Keratinocyte (primary cell): ENCODE results near the gene PPP1R1C. TPM values are rescaled to one million over a fixed set of nuclear protein-coding genes. Genes with fewer than 3 reads are reported as not detected.

Source experiments
- DNase-seq: peaks from one replicate; pipeline ENCODE4 v3.0.0-alpha.2; 2011; ENCODE audit warnings: low read depth, missing footprints, low spot score
- FAIRE-seq: peaks from 2 replicates; lab custom pipeline; 2011; peaks lifted over from hg19 to GRCh38; lab: Jason Lieb, UNC
- H2AFZ ChIP-seq: 2 replicates; pipeline ENCODE4 v1.6.0; 2012; ENCODE audit warnings: low read length, control low read depth, inconsistent platforms; ENCODE audit not compliant: control insufficient read depth
- H3K27ac ChIP-seq: 2 replicates; pipeline ENCODE4 v1.5.1; 2011; ENCODE audit warnings: low read length; ENCODE audit not compliant: control insufficient read depth, insufficient read depth
- H3K27me3 ChIP-seq: 3 replicates; pipeline ENCODE4 v1.6.0; 2011; ENCODE audit warnings: low read length; ENCODE audit not compliant: control insufficient read depth, insufficient read depth; ENCODE audit errors: extremely low read depth
- H3K36me3 ChIP-seq, 2 experiments: 2 replicates in 1 of 2; 3 replicates in 1 of 2; pipeline ENCODE4 v1.5.1; 2011; ENCODE audit warnings: low read length in 2 of 2, mild to moderate bottlenecking in 1 of 2; ENCODE audit not compliant: control insufficient read depth in 2 of 2, insufficient read depth in 2 of 2; ENCODE audit errors: extremely low read depth in 1 of 2
- H3K4me1 ChIP-seq: 3 replicates; pipeline ENCODE4 v1.5.1; 2011; ENCODE audit warnings: low read length; ENCODE audit not compliant: control insufficient read depth, insufficient read depth; ENCODE audit errors: extremely low read depth
- H3K4me2 ChIP-seq: 3 replicates; pipeline ENCODE4 v1.6.0; 2011; ENCODE audit warnings: low read depth, low read length; ENCODE audit not compliant: control insufficient read depth, insufficient read depth; ENCODE audit errors: extremely low read depth
- H3K4me3 ChIP-seq, 3 experiments: fragments of 200-600 bp in 1 of 3; sonication (generic) in 1 of 3; 2 replicates in 2 of 3; 3 replicates in 1 of 3; pipeline ENCODE4 v1.5.1; 2011 to 2016; ENCODE audit warnings: low read length in 3 of 3, mild to moderate bottlenecking in 3 of 3, control low read depth in 2 of 3, inconsistent platforms in 1 of 3, low read depth in 1 of 3, mixed read lengths in 1 of 3, mixed run types in 1 of 3, moderate library complexity in 1 of 3; ENCODE audit not compliant: control insufficient read depth in 2 of 3, insufficient read depth in 2 of 3; ENCODE audit errors: extremely low read depth in 1 of 3
- H3K79me2 ChIP-seq: 2 replicates; pipeline ENCODE4 v1.6.0; 2012; ENCODE audit warnings: low read length; ENCODE audit not compliant: control insufficient read depth, insufficient read depth
- H3K9ac ChIP-seq: 3 replicates; pipeline ENCODE4 v1.6.0; 2011; ENCODE audit warnings: low read length; ENCODE audit not compliant: control insufficient read depth, insufficient read depth; ENCODE audit errors: extremely low read depth
- H3K9me1 ChIP-seq: 3 replicates; pipeline ENCODE4 v1.6.0; 2011; ENCODE audit warnings: low read length; ENCODE audit not compliant: control insufficient read depth, insufficient read depth; ENCODE audit errors: extremely low read depth
- H3K9me3 ChIP-seq: 2 replicates; pipeline ENCODE4 v1.5.1; 2012; ENCODE audit warnings: low read depth, low read length; ENCODE audit not compliant: control insufficient read depth
- H4K20me1 ChIP-seq: 3 replicates; pipeline ENCODE4 v1.6.0; 2011; ENCODE audit warnings: low read length; ENCODE audit not compliant: control insufficient read depth, insufficient read depth; ENCODE audit errors: extremely low read depth
- CTCF ChIP-seq, 3 experiments: IDR thresholded peaks in 1 of 3; conservative IDR thresholded peaks in 1 of 3; optimal IDR thresholded peaks in 1 of 3; 2 replicates in 2 of 3; 3 replicates in 1 of 3; pipeline versions ENCODE3 to v1.5.1; 2011; ENCODE audit warnings: low read length in 3 of 3, mild to moderate bottlenecking in 3 of 3, moderate library complexity in 2 of 3, control low read depth in 1 of 3, inconsistent platforms in 1 of 3; ENCODE audit not compliant: insufficient read depth in 2 of 3; ENCODE audit errors: extremely low read depth in 1 of 3
- EZH2 ChIP-seq: IDR thresholded peaks from one replicate; pipeline ENCODE4 v1.6.1; 2012; ENCODE audit warnings: inconsistent platforms, mild to moderate bottlenecking, low read length, moderate library complexity
- dilution Hi-C: fragments of 300-500 bp; cut with MboI; formaldehyde crosslinking; loops from one replicate; pipeline ENCODE4 v1.7.0; 2020; ENCODE audit warnings: low sequenced_read_pairs; ENCODE audit not compliant: extremely low pct_ligation_motif_present
- polyA plus RNA-seq, 5 experiments: library from polyadenylated mRNA; depleted of rRNA in 3 of 5; stranded (reverse) in 3 of 5; stranded (forward) in 1 of 5; unstranded in 1 of 5; fragments of >200 nt; gene quantifications; 1 replicate in 1 of 5; 2 replicates in 3 of 5; 3 replicates in 1 of 5; pipeline versions ENCODE4 v1.2.1 to v1.2.3, GENCODE V29; 2011 to 2012; ENCODE audit warnings: missing spikeins in 2 of 5, low read depth in 1 of 5, low replicate concordance in 1 of 5

PPP1R1C gene
- polyA plus RNA-seq, 1 donor (not counting 4 experiments of a cell fraction or from before 2014, with no cell fraction given): 4.3 TPM

GRCh38 chr2:182115258-182115657, 129.6 kb downstream of the PPP1R1C start:
- Histone ChIP-seq H3K9ac (no peak overlapping the region), H3K27me3 (no peaks in the 10 kb centered on the region), H3K4me2 (no peak overlapping the region), H2AFZ (no peak overlapping the region), H3K79me2 (no peaks in the 10 kb centered on the region), H3K4me3 (no peak overlapping the region), H3K9me3 (no peaks in the 10 kb centered on the region), H3K4me1 (no peaks in the 10 kb centered on the region), H3K36me3 (no peaks in the 10 kb centered on the region), H3K9me1 (no peaks in the 10 kb centered on the region), H4K20me1 (no peaks in the 10 kb centered on the region), H3K27ac (no peak overlapping the region)
- dilution Hi-C loops: no loop called here
- no peak for DNase-seq
- FAIRE-seq: no peak
- TF ChIP-seq CTCF (optimal IDR thresholded peaks at IDR 0.05 in 1 of 3, IDR thresholded peaks at IDR 0.05 in 1 of 3, conservative IDR thresholded peaks at IDR 0.05 in 1 of 3; ENCODE audit: extremely low read depth in 1 of 3, insufficient read depth in 2 of 3, low read length in 3 of 3): no peak
- no peak for TF ChIP-seq EZH2

DNA sequence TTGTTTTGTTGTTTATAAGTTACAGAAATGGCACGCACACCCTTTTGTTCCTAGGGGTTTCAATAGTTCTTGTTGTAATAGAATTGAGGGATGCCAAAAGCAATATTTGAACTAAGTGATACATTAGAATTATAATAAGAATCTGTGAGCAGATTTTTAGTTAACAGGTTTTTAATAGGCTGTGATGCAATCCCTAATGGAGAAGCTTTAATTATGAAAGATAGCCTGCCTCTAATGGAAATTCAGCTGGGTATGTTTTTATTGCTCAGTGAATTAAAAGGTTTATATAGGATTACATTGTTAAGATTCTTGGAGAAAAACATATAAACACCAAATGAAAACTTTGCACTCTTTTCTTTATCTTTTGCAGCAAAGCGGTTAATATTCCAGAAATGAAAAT, 131.1 kb downstream of the PPP1R1C start:
- Histone ChIP-seq H3K27me3 (no peaks in the 10 kb centered on the region), H3K9ac (no peak overlapping the region), H3K9me3 (no peaks in the 10 kb centered on the region), H4K20me1 (no peaks in the 10 kb centered on the region), H2AFZ (no peak overlapping the region), H3K79me2 (no peaks in the 10 kb centered on the region), H3K36me3 (no peaks in the 10 kb centered on the region), H3K4me1 (no peaks in the 10 kb centered on the region), H3K4me3 (no peak overlapping the region), H3K4me2 (no peak overlapping the region), H3K9me1 (no peaks in the 10 kb centered on the region), H3K27ac (no peak overlapping the region)
- TF ChIP-seq EZH2: no peak
- TF ChIP-seq CTCF (optimal IDR thresholded peaks at IDR 0.05 in 1 of 3, IDR thresholded peaks at IDR 0.05 in 1 of 3, conservative IDR thresholded peaks at IDR 0.05 in 1 of 3; ENCODE audit: extremely low read depth in 1 of 3, insufficient read depth in 2 of 3, low read length in 3 of 3): no peak
- dilution Hi-C loops: no loop called here
- FAIRE-seq: no peak
- DNase-seq: no peak
